C1 segment of cervical spinal cord (tissue), 14 donors: ENCODE data around the gene PCDH7.
A peak's percentile ranks its signal among the peaks of the same experiment; 100 is the strongest.

ENCODE experiments used
- DNase-seq, 14 donors: peaks; one replicate each; lab custom pipeline; 2025; lab: John Stamatoyannopoulos, UW

The PCDH7 gene

GRCh38 chr4:30720021-30720660 lies at the start of gene PCDH7:
Gene PCDH7 (plus strand): TSS chr4:30720369. CDS start chr4:30721423, 1,054 bp downstream.
- DNase-seq: peak in 6 of 14 donors; percentile 47 to 63 (median 52)

DNA sequence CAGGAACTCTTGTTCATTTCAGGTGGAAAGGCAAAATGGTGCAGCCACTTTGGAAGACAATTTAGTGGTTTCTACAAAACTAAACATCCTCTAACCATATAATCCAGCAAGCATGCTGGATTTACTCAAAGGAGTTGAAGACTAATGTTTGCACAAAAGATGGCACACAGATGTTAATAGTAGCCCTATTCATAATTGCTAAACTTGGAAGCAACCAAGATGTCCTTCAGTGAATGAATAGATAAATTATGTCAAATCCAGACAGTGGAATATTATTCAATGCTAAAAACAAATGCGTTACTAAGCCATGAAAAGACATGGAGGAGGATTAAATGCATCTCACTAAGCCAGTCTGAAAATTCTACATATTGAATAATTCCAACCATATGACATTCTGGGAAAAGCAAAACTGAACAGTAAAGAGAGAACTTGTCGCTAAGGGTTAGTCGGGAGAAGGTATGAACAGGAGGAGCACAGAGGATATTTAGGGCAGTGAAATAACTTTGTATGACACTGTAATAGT lies 48.2 kb upstream of the PCDH7 start:
- no peak for DNase-seq

- DNase-seq: no peak
Measured at GRCh38 chr4:30696191-30696590, 24.0 kb upstream of the PCDH7 start.

DNA sequence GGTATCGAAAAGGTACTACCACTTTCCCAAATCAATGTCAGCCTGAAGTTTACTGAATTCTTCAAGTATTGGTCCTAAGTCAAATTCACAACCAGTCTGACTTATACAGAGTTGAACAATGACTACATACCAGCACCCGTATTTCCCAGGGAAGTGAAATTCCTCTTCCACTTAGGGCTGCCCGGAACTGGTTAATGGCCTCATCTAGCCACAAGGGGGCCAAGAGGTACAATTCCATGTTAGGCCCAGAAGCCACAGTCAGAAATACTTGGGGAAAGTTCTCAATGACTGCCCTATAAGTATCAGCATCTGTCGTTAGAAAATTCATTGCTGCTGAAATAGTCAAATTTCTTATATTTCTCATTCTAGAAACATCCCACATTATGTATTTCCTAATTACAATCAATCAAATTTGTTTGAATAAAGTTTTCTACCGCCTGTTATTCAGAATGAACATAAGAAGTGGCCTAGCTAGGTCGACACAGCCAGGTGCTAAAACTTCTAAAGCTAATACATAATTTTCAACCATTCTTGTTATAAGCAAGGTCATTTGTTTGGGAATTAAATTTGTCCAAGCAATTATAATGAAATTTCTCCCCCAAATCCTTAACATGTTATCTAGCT lies 5.6 kb upstream of the PCDH7 start:
- DNase-seq: peak in 1 of 14 donors; percentile 18

GRCh38 chr4:30716158-30716557 lies 4.0 kb upstream of the PCDH7 start:
- DNase-seq: no peak

DNA sequence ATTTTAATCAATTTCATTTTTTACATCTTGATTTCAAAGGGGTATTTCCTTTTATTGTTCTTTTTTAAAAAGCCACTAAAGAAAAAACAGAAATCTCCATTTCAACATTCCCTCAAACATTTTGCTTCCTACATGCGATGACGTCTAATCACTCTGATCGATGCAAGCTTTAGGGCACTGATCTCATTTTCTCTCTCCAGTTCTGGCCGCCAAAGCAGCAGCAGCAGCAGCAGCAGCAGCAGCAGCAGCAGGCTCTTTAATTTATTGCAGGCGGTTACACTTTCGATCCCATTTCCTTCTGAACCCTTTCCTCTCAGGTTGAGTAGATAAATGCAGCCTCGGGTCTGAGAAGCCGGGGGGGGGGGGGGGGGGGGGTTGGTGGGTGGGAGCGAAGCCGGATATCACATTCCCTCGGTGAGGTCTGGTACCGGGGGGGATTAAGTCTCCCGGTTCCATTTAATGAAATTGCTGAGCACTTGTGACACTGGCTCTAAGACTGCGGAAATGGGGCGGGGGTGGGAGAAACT lies 3.4 kb upstream of the PCDH7 start:
- DNase-seq: peak in 2 of 14 donors; percentile 8 to 39

GRCh38 chr4:30717208-30718020 lies 2.8 kb upstream of the PCDH7 start:
- DNase-seq: peak in 12 of 14 donors; percentile 6 to 74 (median 52)

DNA sequence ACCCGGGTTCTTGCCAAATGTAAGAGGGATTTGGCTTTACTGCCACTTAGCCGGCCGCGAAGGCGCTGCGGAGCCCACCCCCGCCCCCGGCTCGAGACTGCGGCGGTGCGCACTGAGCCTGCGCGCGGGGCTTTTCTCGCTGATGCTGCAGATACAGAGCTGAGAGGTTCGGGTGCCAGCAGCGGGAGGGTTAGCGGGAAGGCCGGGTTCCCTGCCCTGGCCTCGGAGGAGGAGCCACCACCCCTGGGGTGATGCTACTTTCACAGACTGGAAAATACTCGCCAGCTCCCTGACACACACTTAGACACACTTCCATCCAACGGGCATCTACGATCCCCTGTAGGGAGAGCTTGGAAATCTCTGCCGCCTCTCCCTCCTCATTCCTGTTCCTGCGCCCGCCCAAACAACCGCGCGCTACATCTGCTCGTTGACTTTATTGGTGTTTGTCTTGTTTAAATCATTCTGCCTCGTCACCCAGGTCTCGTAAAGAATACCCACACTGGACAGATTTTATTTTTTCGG lies 2.1 kb upstream of the PCDH7 start:
- DNase-seq: peak in 8 of 14 donors; percentile 22 to 72 (median 48)

GRCh38 chr4:30718641-30719453 lies 1.3 kb upstream of the PCDH7 start:
- DNase-seq: peak in 3 of 14 donors; percentile 30 to 52 (median 45)

GRCh38 chr4:30719454-30720020 lies 632 bp upstream of the PCDH7 start:
- DNase-seq: peak in 11 of 14 donors; percentile 7 to 79 (median 48)

- peak in 7 of 14 donors; percentile 11 to 63 (median 49) for DNase-seq
Measured at GRCh38 chr4:30720661-30721184, 554 bp downstream of the PCDH7 start.

GRCh38 chr4:30721185-30722091 lies 1.3 kb downstream of the PCDH7 start:
- peak in 5 of 14 donors; percentile 22 to 58 (median 49) for DNase-seq

DNA sequence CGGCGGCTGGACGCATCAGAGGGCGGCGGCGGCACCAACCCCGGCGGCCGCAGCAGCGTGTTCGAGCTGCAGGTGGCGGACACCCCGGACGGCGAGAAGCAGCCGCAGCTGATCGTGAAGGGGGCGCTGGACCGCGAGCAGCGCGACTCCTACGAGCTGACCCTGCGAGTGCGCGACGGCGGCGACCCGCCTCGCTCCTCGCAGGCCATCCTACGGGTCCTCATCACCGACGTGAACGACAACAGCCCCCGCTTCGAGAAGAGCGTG lies 1.9 kb downstream of the PCDH7 start:
- peak in 1 of 14 donors; percentile 49 for DNase-seq

DNA sequence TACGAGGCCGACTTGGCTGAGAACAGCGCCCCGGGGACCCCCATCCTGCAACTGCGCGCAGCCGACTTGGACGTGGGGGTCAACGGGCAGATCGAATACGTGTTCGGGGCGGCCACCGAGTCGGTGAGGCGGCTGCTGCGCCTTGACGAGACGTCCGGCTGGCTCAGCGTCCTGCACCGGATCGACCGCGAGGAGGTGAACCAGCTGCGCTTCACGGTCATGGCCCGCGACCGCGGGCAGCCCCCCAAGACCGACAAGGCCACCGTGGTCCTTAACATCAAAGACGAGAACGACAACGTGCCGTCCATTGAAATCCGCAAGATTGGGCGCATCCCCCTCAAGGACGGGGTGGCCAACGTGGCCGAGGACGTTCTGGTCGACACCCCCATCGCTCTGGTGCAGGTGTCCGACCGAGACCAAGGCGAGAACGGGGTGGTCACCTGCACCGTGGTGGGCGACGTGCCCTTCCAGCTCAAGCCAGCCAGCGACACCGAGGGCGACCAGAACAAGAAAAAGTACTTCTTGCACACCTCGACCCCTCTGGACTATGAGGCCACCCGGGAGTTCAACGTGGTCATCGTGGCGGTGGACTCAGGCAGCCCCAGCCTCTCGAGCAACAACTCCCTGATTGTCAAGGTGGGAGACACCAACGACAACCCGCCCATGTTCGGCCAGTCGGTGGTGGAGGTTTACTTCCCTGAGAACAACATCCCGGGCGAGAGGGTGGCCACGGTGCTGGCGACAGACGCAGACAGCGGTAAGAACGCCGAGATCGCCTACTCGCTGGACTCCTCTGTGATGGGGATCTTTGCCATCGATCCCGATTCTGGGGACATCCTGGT lies 2.4 kb downstream of the PCDH7 start:
- peak in 3 of 14 donors; percentile 9 to 36 (median 20) for DNase-seq

GRCh38 chr4:30723201-30723955 lies 3.2 kb downstream of the PCDH7 start:
- DNase-seq: peak in 1 of 14 donors; percentile 22

GRCh38 chr4:30724247-30724646 lies 4.1 kb downstream of the PCDH7 start:
- peak in 1 of 14 donors; percentile 12 for DNase-seq

- DNase-seq: no peak
Measured at GRCh38 chr4:30725562-30725961, 5.4 kb downstream of the PCDH7 start.
